Activated T-helper 17 cell treated with anti-CD3 and anti-CD28 coated beads, Interleukin-2, amount 50 U/mL, for 72 hours (primary cell): ENCODE data around the gene IFT57. TPM values are rescaled to one million over a fixed set of nuclear protein-coding genes. Genes with fewer than 3 reads are reported as not detected.
"Not testable (repeated sequence)": the region's sequence is repeated elsewhere in the genome, so short reads cannot be mapped to it uniquely, and the experiment has no call there.

Source experiments
- ATAC-seq: fragments of 150-1000 bp; cut with Tn5 transposase; replicated peaks from 2 replicates; pipeline ENCODE4 v1.10.0; 2021; ENCODE audit warnings: mild to moderate bottlenecking, moderate library complexity
- H3K27ac Mint-ChIP-seq: one replicate; pipeline ENCODE4 v1.8.0; 2022; ENCODE audit warnings: mixed read lengths
- H3K27me3 Mint-ChIP-seq: one replicate; pipeline ENCODE4 v1.8.0; 2022; ENCODE audit warnings: mixed read lengths
- H3K36me3 Mint-ChIP-seq: one replicate; pipeline ENCODE4 v1.8.0; 2022; ENCODE audit warnings: low read depth, mild to moderate bottlenecking, mixed read lengths
- H3K4me1 Mint-ChIP-seq: one replicate; pipeline ENCODE4 v1.8.0; 2022; ENCODE audit warnings: mixed read lengths
- H3K4me3 Mint-ChIP-seq: one replicate; pipeline ENCODE4 v1.8.0; 2022; ENCODE audit warnings: mild to moderate bottlenecking, mixed read lengths
- H3K9me3 Mint-ChIP-seq: one replicate; pipeline ENCODE4 v1.8.0; 2022; ENCODE audit warnings: mixed read lengths
- total RNA-seq, 2 donors: library from RNA; stranded (reverse); gene quantifications; one replicate each; pipeline ENCODE4 v1.2.3, GENCODE V29; 2022

Gene IFT57
- 10 to 100 TPM; 18.3 to 21.5 TPM for total RNA-seq

GRCh38 chr3:108221911-108222852 lies at the start of gene IFT57:
TSS of gene IFT57 (minus strand) at chr3:108222424. CDS start at chr3:108222322, 102 bp downstream.
- H3K36me3 Mint-ChIP-seq, result peaks cover 11% of the 10 kb centered on the region
- H3K4me1 Mint-ChIP-seq, result peaks cover 49% of the 10 kb centered on the region
- H3K4me3 Mint-ChIP-seq, result peak within 1 kb of the TSS; percentile 99
- H3K27me3 Mint-ChIP-seq, result no peaks in the 10 kb centered on the region
- no peaks in the 10 kb centered on the region for H3K9me3 Mint-ChIP-seq
- peak; percentile 93 for ATAC-seq
- peak within 1 kb of the TSS; percentile 99 for H3K27ac Mint-ChIP-seq

GRCh38 chr3:108271626-108272025 lies 49.4 kb upstream of the IFT57 start:
- no peak for ATAC-seq
- no peak overlapping the region for H3K27ac Mint-ChIP-seq
- H3K4me1 Mint-ChIP-seq, result no peaks in the 10 kb centered on the region
- no peaks in the 10 kb centered on the region for H3K9me3 Mint-ChIP-seq
- no peaks in the 10 kb centered on the region for H3K36me3 Mint-ChIP-seq
- H3K4me3 Mint-ChIP-seq, result no peak overlapping the region
- H3K27me3 Mint-ChIP-seq, result no peaks in the 10 kb centered on the region

- not testable (repeated sequence) for H3K4me3 Mint-ChIP-seq, H3K36me3 Mint-ChIP-seq, H3K9me3 Mint-ChIP-seq, H3K27me3 Mint-ChIP-seq, H3K27ac Mint-ChIP-seq, H3K4me1 Mint-ChIP-seq
- peak; percentile 37 for ATAC-seq
These were observed 46.0 kb upstream of the IFT57 start for GRCh38 chr3:108268235-108268634.

- H3K9me3 Mint-ChIP-seq, H3K27ac Mint-ChIP-seq, H3K4me1 Mint-ChIP-seq: not testable (repeated sequence)
These were observed 42.5 kb upstream of the IFT57 start for GRCh38 chr3:108264534-108265298.

GRCh38 chr3:108255131-108255530 lies 32.9 kb upstream of the IFT57 start:
- H3K27me3 Mint-ChIP-seq, result no peaks in the 10 kb centered on the region
- no peaks in the 10 kb centered on the region for H3K4me1 Mint-ChIP-seq
- H3K27ac Mint-ChIP-seq, result no peak overlapping the region
- no peaks in the 10 kb centered on the region for H3K9me3 Mint-ChIP-seq
- ATAC-seq, result no peak
- H3K36me3 Mint-ChIP-seq, result no peaks in the 10 kb centered on the region
- no peak overlapping the region for H3K4me3 Mint-ChIP-seq

More at GRCh38 chr3:108264534-108265298, 42.5 kb upstream of the IFT57 start:
- not testable (repeated sequence) for H3K36me3 Mint-ChIP-seq, H3K4me3 Mint-ChIP-seq, H3K27me3 Mint-ChIP-seq
- peak; percentile 62 for ATAC-seq

GRCh38 chr3:108251844-108252243 lies 29.6 kb upstream of the IFT57 start:
- Mint-ChIP-seq H3K9me3 (no peaks in the 10 kb centered on the region), H3K4me3 (no peak overlapping the region), H3K36me3 (no peaks in the 10 kb centered on the region), H3K27ac (no peak overlapping the region), H3K27me3 (no peaks in the 10 kb centered on the region), H3K4me1 (no peaks in the 10 kb centered on the region)
- no peak for ATAC-seq

- ATAC-seq, result no peak
- H3K27me3 Mint-ChIP-seq, result no peaks in the 10 kb centered on the region
- no peak overlapping the region for H3K27ac Mint-ChIP-seq
- H3K36me3 Mint-ChIP-seq, result no peaks in the 10 kb centered on the region
- no peak overlapping the region for H3K4me3 Mint-ChIP-seq
- no peaks in the 10 kb centered on the region for H3K4me1 Mint-ChIP-seq
- H3K9me3 Mint-ChIP-seq, result no peaks in the 10 kb centered on the region
These were observed 29.0 kb upstream of the IFT57 start for GRCh38 chr3:108251265-108251664.

GRCh38 chr3:108250626-108251025 lies 28.4 kb upstream of the IFT57 start:
- no peak for ATAC-seq
- no peak overlapping the region for H3K4me3 Mint-ChIP-seq
- no peak overlapping the region for H3K27ac Mint-ChIP-seq
- no peaks in the 10 kb centered on the region for H3K4me1 Mint-ChIP-seq
- no peaks in the 10 kb centered on the region for H3K27me3 Mint-ChIP-seq
- no peaks in the 10 kb centered on the region for H3K9me3 Mint-ChIP-seq
- H3K36me3 Mint-ChIP-seq, result no peaks in the 10 kb centered on the region

GRCh38 chr3:108243243-108243642 lies 21.0 kb upstream of the IFT57 start:
- Mint-ChIP-seq H3K36me3 (no peaks in the 10 kb centered on the region), H3K4me3 (no peak overlapping the region), H3K27me3 (no peaks in the 10 kb centered on the region), H3K4me1 (no peaks in the 10 kb centered on the region), H3K27ac (no peak overlapping the region), H3K9me3 (peaks cover 5% of the 10 kb centered on the region)
- ATAC-seq, result no peak

GRCh38 chr3:108242776-108243175 lies 20.6 kb upstream of the IFT57 start:
- Mint-ChIP-seq H3K4me1 (no peaks in the 10 kb centered on the region), H3K27ac (no peak overlapping the region), H3K36me3 (no peaks in the 10 kb centered on the region), H3K27me3 (no peaks in the 10 kb centered on the region), H3K4me3 (no peak overlapping the region), H3K9me3 (peaks cover 5% of the 10 kb centered on the region)
- ATAC-seq, result no peak

GRCh38 chr3:108241721-108242120 lies 19.5 kb upstream of the IFT57 start:
- no peak overlapping the region for H3K27ac Mint-ChIP-seq
- H3K27me3 Mint-ChIP-seq, result no peaks in the 10 kb centered on the region
- no peaks in the 10 kb centered on the region for H3K4me1 Mint-ChIP-seq
- no peaks in the 10 kb centered on the region for H3K36me3 Mint-ChIP-seq
- no peak overlapping the region for H3K4me3 Mint-ChIP-seq
- peaks cover 5% of the 10 kb centered on the region for H3K9me3 Mint-ChIP-seq
- no peak for ATAC-seq

GRCh38 chr3:108241146-108241545 lies 18.9 kb upstream of the IFT57 start:
- no peak overlapping the region for H3K27ac Mint-ChIP-seq
- no peak overlapping the region for H3K4me3 Mint-ChIP-seq

GRCh38 chr3:108239082-108239481 lies 16.9 kb upstream of the IFT57 start:
- Mint-ChIP-seq H3K27ac (no peak overlapping the region), H3K4me3 (no peak overlapping the region), H3K36me3 (no peaks in the 10 kb centered on the region), H3K9me3 (peaks cover 2% of the 10 kb centered on the region), H3K27me3 (no peaks in the 10 kb centered on the region), H3K4me1 (no peaks in the 10 kb centered on the region)
- ATAC-seq, result no peak

More at GRCh38 chr3:108241146-108241545, 18.9 kb upstream of the IFT57 start:
- no peak for ATAC-seq
- H3K4me1 Mint-ChIP-seq, result no peaks in the 10 kb centered on the region
- H3K36me3 Mint-ChIP-seq, result no peaks in the 10 kb centered on the region
- no peaks in the 10 kb centered on the region for H3K27me3 Mint-ChIP-seq
- peaks cover 5% of the 10 kb centered on the region for H3K9me3 Mint-ChIP-seq

GRCh38 chr3:108235290-108235689 lies 13.1 kb upstream of the IFT57 start:
- H3K4me3 Mint-ChIP-seq, result no peak overlapping the region
- ATAC-seq, result no peak
- peaks cover 4% of the 10 kb centered on the region for H3K27me3 Mint-ChIP-seq
- no peaks in the 10 kb centered on the region for H3K9me3 Mint-ChIP-seq
- no peaks in the 10 kb centered on the region for H3K36me3 Mint-ChIP-seq
- H3K27ac Mint-ChIP-seq, result no peak overlapping the region
- H3K4me1 Mint-ChIP-seq, result no peaks in the 10 kb centered on the region
